Loucy (cell line): Measurements from ENCODE around the gene THSD7A.

Source experiments
- H2AFZ ChIP-seq: fragments of 200-600 bp; sonication (generic); 2 replicates; pipeline ENCODE4 v1.6.0; 2016; ENCODE audit warnings: antibody characterized with exemption, mild to moderate bottlenecking, low read length, moderate library complexity
- H3F3A ChIP-seq: fragments of 200-600 bp; 2 replicates; pipeline ENCODE4 v1.6.0; 2016; ENCODE audit warnings: antibody characterized with exemption, low read depth, mild to moderate bottlenecking
- H3K27me3 ChIP-seq: fragments of 200-600 bp; sonication (generic); 2 replicates; pipeline ENCODE4 v1.6.1; 2014; ENCODE audit warnings: low read length, mild to moderate bottlenecking; ENCODE audit not compliant: insufficient read depth, poor library complexity, severe bottlenecking
- H3K36me3 ChIP-seq: fragments of 200-600 bp; sonication (generic); 2 replicates; pipeline ENCODE4 v1.6.1; 2016; ENCODE audit warnings: low read length; ENCODE audit not compliant: insufficient read depth
- H3K4me1 ChIP-seq: fragments of 200-600 bp; sonication (generic); 2 replicates; pipeline ENCODE4 v1.5.1; 2014; ENCODE audit warnings: low read length, mild to moderate bottlenecking; ENCODE audit not compliant: insufficient read depth, poor library complexity, severe bottlenecking
- H3K4me2 ChIP-seq: fragments of 200-600 bp; sonication (generic); 2 replicates; pipeline ENCODE4 v1.6.0; 2014; ENCODE audit warnings: antibody characterized with exemption, low read length, low read depth, mild to moderate bottlenecking; ENCODE audit not compliant: poor library complexity, severe bottlenecking
- H3K4me3 ChIP-seq: fragments of 200-600 bp; sonication (generic); 2 replicates; pipeline ENCODE4 v1.5.1; 2014; ENCODE audit warnings: low read length, mild to moderate bottlenecking, mixed read lengths; ENCODE audit not compliant: poor library complexity, severe bottlenecking
- H3K79me2 ChIP-seq: fragments of 200-600 bp; sonication (generic); 2 replicates; pipeline ENCODE4 v1.6.1; 2014; ENCODE audit warnings: low read length; ENCODE audit not compliant: insufficient read depth
- H3K9ac ChIP-seq: fragments of 200-600 bp; sonication (generic); 2 replicates; pipeline ENCODE4 v1.6.0; 2014; ENCODE audit warnings: mild to moderate bottlenecking, low read depth, low read length, moderate library complexity; ENCODE audit not compliant: poor library complexity, severe bottlenecking
- H3K9me2 ChIP-seq: fragments of 200-600 bp; sonication (generic); replicated peaks from 2 replicates; pipeline ENCODE4 v1.6.1; 2016; ENCODE audit warnings: low read depth, low read length, mixed read lengths
- H3K9me3 ChIP-seq: fragments of 200-600 bp; sonication (generic); 2 replicates; pipeline ENCODE4 v1.6.1; 2014; ENCODE audit warnings: mild to moderate bottlenecking, antibody characterized with exemption, low read length, low read depth; ENCODE audit not compliant: insufficient read depth
- H4K20me1 ChIP-seq: fragments of 200-600 bp; sonication (generic); 2 replicates; pipeline ENCODE4 v1.6.0; 2014; ENCODE audit warnings: antibody characterized with exemption, low read length, mild to moderate bottlenecking; ENCODE audit not compliant: insufficient read depth, poor library complexity, severe bottlenecking
- CTCF ChIP-seq: fragments of 200-600 bp; sonication (generic); conservative IDR thresholded peaks from 2 replicates; pipeline ENCODE4 v1.5.1; 2014; ENCODE audit warnings: mild to moderate bottlenecking, antibody characterized with exemption, low read length
- EZH2phosphoT487 ChIP-seq: fragments of 200-600 bp; IDR thresholded peaks from 2 replicates; pipeline ENCODE4 v1.6.1; 2018; ENCODE audit warnings: antibody characterized with exemption, mild to moderate bottlenecking, moderate library complexity, borderline replicate concordance

THSD7A gene

GRCh38 chr7:11707606-11708193 is 124.3 kb downstream of the THSD7A start:
- Histone ChIP-seq H3K4me1 (no peaks in the 10 kb centered on the region), H4K20me1 (no peaks in the 10 kb centered on the region), H3K79me2 (no peaks in the 10 kb centered on the region), H3K27me3 (no peaks in the 10 kb centered on the region), H3F3A (no peaks in the 10 kb centered on the region), H3K9ac (no peak overlapping the region), H3K36me3 (no peaks in the 10 kb centered on the region), H3K9me2 (no peaks in the 10 kb centered on the region), H3K9me3 (no peaks in the 10 kb centered on the region), H3K4me2 (no peak overlapping the region), H2AFZ (no peak overlapping the region), H3K4me3 (no peak overlapping the region)
- TF ChIP-seq CTCF (no peak), EZH2phosphoT487 (no peak)

DNA sequence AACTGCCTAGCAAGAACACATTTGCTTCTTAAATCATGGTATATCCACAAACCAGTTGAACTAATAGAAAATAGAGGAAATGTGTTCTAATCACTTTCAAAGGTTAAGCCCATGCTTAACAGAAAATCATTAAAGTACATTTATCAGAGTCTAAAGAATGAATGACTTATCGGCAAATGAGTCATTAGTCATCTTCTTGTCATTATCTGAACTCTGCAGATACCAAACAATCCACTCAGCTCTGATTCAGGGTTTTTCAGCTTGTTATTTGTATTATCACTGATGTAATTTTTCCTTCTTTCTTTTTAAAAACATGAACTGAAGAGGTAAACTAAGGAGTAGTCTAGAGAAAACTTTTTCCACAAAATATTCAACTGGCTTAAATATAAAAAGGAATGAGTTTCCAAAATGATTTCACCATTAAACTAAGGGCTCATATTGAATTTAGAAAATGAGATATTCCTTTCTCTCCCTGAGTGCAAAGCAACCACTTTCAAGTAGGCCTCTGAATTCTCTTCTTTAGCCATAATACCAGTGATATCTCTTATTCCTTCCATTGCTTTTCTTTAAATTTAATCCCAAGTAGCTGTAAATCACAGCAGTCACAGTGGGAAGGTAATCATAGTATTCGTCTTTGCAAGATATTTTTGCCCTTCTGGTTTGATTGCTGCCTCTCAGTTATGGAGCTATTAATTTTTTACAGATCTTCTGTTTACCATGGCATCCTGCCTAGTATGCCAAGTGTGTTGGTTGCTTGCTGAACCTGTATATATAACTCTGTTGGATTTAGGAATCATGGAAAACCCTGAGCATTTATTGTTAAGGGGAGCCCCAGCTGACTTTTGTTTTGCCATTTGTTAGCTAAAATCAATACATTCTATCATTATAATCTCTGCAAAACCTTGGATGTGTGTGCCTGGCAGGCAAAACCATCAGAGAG is 125.1 kb downstream of the THSD7A start:
- Histone ChIP-seq H2AFZ (no peak overlapping the region), H3K4me1 (no peaks in the 10 kb centered on the region), H3K9me2 (no peaks in the 10 kb centered on the region), H3K4me2 (no peak overlapping the region), H3K36me3 (no peaks in the 10 kb centered on the region), H3K27me3 (no peaks in the 10 kb centered on the region), H3K9me3 (no peaks in the 10 kb centered on the region), H3F3A (no peaks in the 10 kb centered on the region), H3K79me2 (no peaks in the 10 kb centered on the region), H3K4me3 (no peak overlapping the region), H3K9ac (no peak overlapping the region), H4K20me1 (no peaks in the 10 kb centered on the region)
- TF ChIP-seq CTCF (no peak), EZH2phosphoT487 (no peak)

DNA sequence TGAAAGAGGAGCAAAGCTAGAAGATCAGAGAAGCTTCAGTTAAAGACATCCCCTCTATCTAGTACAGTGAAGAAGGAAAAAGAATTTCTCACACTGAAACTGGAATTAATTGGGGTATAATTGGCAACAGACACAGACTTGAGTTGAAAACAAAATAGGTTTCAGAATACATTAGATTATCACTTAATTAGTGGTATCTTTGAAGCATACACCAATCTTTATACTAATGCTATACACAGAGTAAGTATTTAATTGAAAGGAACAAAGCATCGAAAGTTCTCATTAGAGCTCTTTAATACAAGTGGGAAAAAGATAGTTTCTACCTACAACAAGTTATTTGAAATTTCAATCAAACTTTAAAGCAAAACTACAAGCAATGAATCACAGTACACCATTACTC is 128.2 kb downstream of the THSD7A start:
- Histone ChIP-seq H3K9ac (no peak overlapping the region), H3F3A (no peaks in the 10 kb centered on the region), H3K4me3 (no peak overlapping the region), H3K36me3 (no peaks in the 10 kb centered on the region), H3K9me3 (no peaks in the 10 kb centered on the region), H4K20me1 (no peaks in the 10 kb centered on the region), H3K4me2 (no peak overlapping the region), H2AFZ (no peak overlapping the region), H3K79me2 (no peaks in the 10 kb centered on the region), H3K9me2 (no peaks in the 10 kb centered on the region), H3K4me1 (no peaks in the 10 kb centered on the region), H3K27me3 (no peaks in the 10 kb centered on the region)
- TF ChIP-seq CTCF (no peak), EZH2phosphoT487 (no peak)
